GM12891 (cell line): ENCODE results near the gene ACKR3.

Experiments used
- POLR2A ChIP-seq: IDR thresholded peaks from 2 replicates; pipeline ENCODE4 v1.6.1; 2011; ENCODE audit warnings: low read depth, low read length, control low read depth
- POLR2AphosphoS5 ChIP-seq: IDR thresholded peaks from 2 replicates; pipeline ENCODE4 v1.6.1; 2011; ENCODE audit warnings: low read depth, low read length, control low read depth
- TAF1 ChIP-seq: IDR thresholded peaks from 2 replicates; pipeline ENCODE4 v1.6.1; 2011; ENCODE audit warnings: low read depth, low read length, control low read depth

GRCh38 chr2:236597629-236598028 lies 28.0 kb downstream of the ACKR3 start:
- no peak for TF ChIP-seq POLR2A
- TF ChIP-seq POLR2AphosphoS5 = no peak
- no peak for TF ChIP-seq TAF1
